ENCODE results near the gene SPDYE3.
"Not testable (repeated sequence)": the region's sequence is repeated elsewhere in the genome, so short reads cannot be mapped to it uniquely, and the experiment has no call there.

SPDYE3 gene

GRCh38 chr7:100307402-100307801, at the start of gene SPDYE3:
TSS of gene SPDYE3 (plus strand) at chr7:100307702. CDS start at chr7:100307886, 184 bp downstream.
- DNase-seq (ENCODE audit: low read depth in 1 of 2, low spot score in 1 of 2) = not testable (repeated sequence)

GRCh38 chr7:100259984-100260383, 47.5 kb upstream of the SPDYE3 start:
- not testable (repeated sequence) for DNase-seq (ENCODE audit: low read depth in 1 of 2, low spot score in 1 of 2)

GRCh38 chr7:100262896-100263295, 44.6 kb upstream of the SPDYE3 start:
- DNase-seq (ENCODE audit: low read depth in 1 of 2, low spot score in 1 of 2) = not testable (repeated sequence)

GRCh38 chr7:100264223-100264622, 43.3 kb upstream of the SPDYE3 start:
- not testable (repeated sequence) for DNase-seq (ENCODE audit: low read depth in 1 of 2, low spot score in 1 of 2)

- not testable (repeated sequence) for DNase-seq (ENCODE audit: low read depth in 1 of 2, low spot score in 1 of 2)
Measured at GRCh38 chr7:100264669-100265165, 42.8 kb upstream of the SPDYE3 start.

GRCh38 chr7:100265851-100266250, 41.7 kb upstream of the SPDYE3 start:
- not testable (repeated sequence) for DNase-seq (ENCODE audit: low read depth in 1 of 2, low spot score in 1 of 2)

- DNase-seq (ENCODE audit: low read depth in 1 of 2, low spot score in 1 of 2) = no peak
Measured at GRCh38 chr7:100266576-100267354, 40.7 kb upstream of the SPDYE3 start.

GRCh38 chr7:100267648-100268047, 39.9 kb upstream of the SPDYE3 start:
- no peak for DNase-seq (ENCODE audit: low read depth in 1 of 2, low spot score in 1 of 2)

GRCh38 chr7:100268882-100269281, 38.6 kb upstream of the SPDYE3 start:
- not testable (repeated sequence) for DNase-seq (ENCODE audit: low read depth in 1 of 2, low spot score in 1 of 2)

- DNase-seq (ENCODE audit: low read depth in 1 of 2, low spot score in 1 of 2) = not testable (repeated sequence)
Measured at GRCh38 chr7:100269306-100270045, 38.0 kb upstream of the SPDYE3 start.

GRCh38 chr7:100270046-100270918, 37.2 kb upstream of the SPDYE3 start:
- DNase-seq (ENCODE audit: low read depth in 1 of 2, low spot score in 1 of 2) = not testable (repeated sequence)

GRCh38 chr7:100270941-100271593, 36.4 kb upstream of the SPDYE3 start:
- not testable (repeated sequence) for DNase-seq (ENCODE audit: low read depth in 1 of 2, low spot score in 1 of 2)

GRCh38 chr7:100271716-100272537, 35.6 kb upstream of the SPDYE3 start:
- DNase-seq (ENCODE audit: low read depth in 1 of 2, low spot score in 1 of 2) = peak; percentile 97

- not testable (repeated sequence) for DNase-seq (ENCODE audit: low read depth in 1 of 2, low spot score in 1 of 2)
Measured at GRCh38 chr7:100272538-100272902, 35.0 kb upstream of the SPDYE3 start.

GRCh38 chr7:100275120-100275519, 32.4 kb upstream of the SPDYE3 start:
- DNase-seq (ENCODE audit: low read depth in 1 of 2, low spot score in 1 of 2) = no peak

GRCh38 chr7:100276126-100276525, 31.4 kb upstream of the SPDYE3 start:
- not testable (repeated sequence) for DNase-seq (ENCODE audit: low read depth in 1 of 2, low spot score in 1 of 2)

- not testable (repeated sequence) for DNase-seq (ENCODE audit: low read depth in 1 of 2, low spot score in 1 of 2)
Measured at GRCh38 chr7:100282069-100282608, 25.4 kb upstream of the SPDYE3 start.

- DNase-seq (ENCODE audit: low read depth in 1 of 2, low spot score in 1 of 2) = not testable (repeated sequence)
Measured at GRCh38 chr7:100283147-100283546, 24.4 kb upstream of the SPDYE3 start.
